ENCODE measurements around the gene ZNF329. TPM values are rescaled to one million over a fixed set of nuclear protein-coding genes. Genes with fewer than 3 reads are reported as not detected.
A peak's percentile ranks its signal among the peaks of the same experiment; 100 is the strongest.

ZNF329 gene
- total and polyA plus RNA-seq, 2 of the 8 experiments (the other 6 are each of a cell fraction or from before 2014, with no cell fraction given), result 5.8 to 11.2 TPM

GRCh38 chr19:58093071-58093470, 57.5 kb downstream of the ZNF329 start:
- Histone ChIP-seq H2AFZ (ENCODE audit: low read length) (no peak overlapping the region), H3K4me2 (ENCODE audit: insufficient read depth in 1 of 2, low read depth in 2 of 2, low read length in 2 of 2) (no peak overlapping the region), H4K5ac (ENCODE audit: insufficient read length, low read depth, low read length) (no peak overlapping the region), H4K8ac (ENCODE audit: extremely low read depth, insufficient read depth, low read length) (no peak overlapping the region), H3K9ac (replicated peaks in 1 of 4; ENCODE audit: extremely low read depth in 1 of 4, low read depth in 3 of 4, low read length in 3 of 4) (no peak overlapping the region), H4K20me1 (replicated peaks in 1 of 2; ENCODE audit: control insufficient read depth in 1 of 2, insufficient read depth in 2 of 2, low read length in 2 of 2) (peaks cover 0 to 3% of the 10 kb centered on the region in 2 experiments), H3K36me3 (ENCODE audit: control insufficient read depth in 2 of 4, insufficient read depth in 4 of 4, low read length in 3 of 4) (peaks cover 0 to 10% (median 3%) of the 10 kb centered on the region in 4 experiments; a peak in 3 of 8 replicates), H3K4me1 (replicated peaks in 1 of 4; ENCODE audit: control insufficient read depth in 3 of 4, insufficient read depth in 4 of 4, low read length in 3 of 4) (0 out of 7 replicates have a peak, but pooled peaks cover 0 to 6% (median 0%) of the 10 kb centered on the region in 4 experiments), H3K14ac (ENCODE audit: insufficient read length) (no peak overlapping the region), H3K56ac (replicated peaks; ENCODE audit: insufficient read length, low read depth, low read length) (no peak overlapping the region), H3K79me2 (ENCODE audit: control insufficient read depth in 1 of 2, insufficient read depth in 2 of 2, low read length in 2 of 2) (peaks cover 0 to 16% of the 10 kb centered on the region in 2 experiments; a peak in 1 of 4 replicates), H3K27ac (ENCODE audit: low read depth, low read length) (no peak overlapping the region), H3K9me3 (ENCODE audit: insufficient read depth in 2 of 2, low read depth in 1 of 2, low read length in 1 of 2) (no peaks in the 10 kb centered on the region), H3K4me3 (ENCODE audit: extremely low read depth in 1 of 4, insufficient read depth in 2 of 4, low read depth in 3 of 4, low read length in 4 of 4) (no peak overlapping the region), H2BK12ac (ENCODE audit: low read depth, low read length) (0 out of 2 replicates have a peak overlapping the region, but pooled peaks have one; percentile 5), H3K23ac (ENCODE audit: insufficient read length) (no peak overlapping the region), H3K27me3 (replicated peaks in 1 of 4; ENCODE audit: control insufficient read depth in 3 of 4, extremely low read depth in 1 of 4, insufficient read depth in 3 of 4, low read length in 3 of 4) (no peaks in the 10 kb centered on the region), H3K79me1 (ENCODE audit: low read depth, low read length) (peaks cover 4% of the 10 kb centered on the region; the same call in 1 of the 2 replicates), H2BK20ac (ENCODE audit: low read length) (no peak overlapping the region), H2AK5ac (ENCODE audit: low read depth, low read length) (no peak overlapping the region), H4K91ac (replicated peaks; ENCODE audit: insufficient read length, low read length) (no peak overlapping the region), H3K18ac (ENCODE audit: extremely low read depth, low read length) (no peak overlapping the region), H3K4ac (replicated peaks; ENCODE audit: insufficient read length, low read depth, low read length) (no peak overlapping the region), H2BK5ac (ENCODE audit: low read depth, low read length) (no peak overlapping the region), H2BK120ac (replicated peaks; ENCODE audit: low read depth, low read length) (no peak overlapping the region), H3K23me2 (ENCODE audit: low read depth, low read length) (no peaks in the 10 kb centered on the region), H2BK15ac (ENCODE audit: low read length) (no peak overlapping the region)
- ChIA-PET CTCF (ENCODE audit: partially characterized antibody) (interaction anchor here (0.7 to 5.8 kb wide), 6 partner anchors 36 to 117 kb away, joined by 3 to 43 read pairs (median 4); partner anchors contain the start of gene ZNF135), POLR2A (ENCODE audit: partially characterized antibody) (interaction anchor here (0.6 to 2.1 kb wide), 6 partner anchors 10 to 94 kb away, joined by 3 to 8 read pairs (median 4); no protein-coding TSS in a partner anchor)
- DNase-seq (ENCODE audit: low read depth in 1 of 2, low spot score in 2 of 2) (no peak), FAIRE-seq (no peak)
- WGBS, 2 experiments (ENCODE audit: extremely low coverage in 1 of 2, insufficient coverage in 1 of 2, insufficient read length in 1 of 2, insufficient replicate concordance in 2 of 2, low coverage in 1 of 2, low lambda C conversion rate in 2 of 2, missing lambda C conversion rate in 1 of 2), result 95% methylated on average over 7 of the region's 7 CpGs; no CpG with 5 or more reads in 1 of the 2 experiments
- TF ChIP-seq MAX (IDR thresholded peaks at IDR 0.05) (no peak), CEBPB (IDR thresholded peaks at IDR 0.05; ENCODE audit: low read depth, low read length) (no peak), TAF1 (IDR thresholded peaks at IDR 0.05; ENCODE audit: low read depth, low read length) (no peak), SP1 (IDR thresholded peaks at IDR 0.05; ENCODE audit: low read depth, low read length) (no peak), E2F6 (IDR thresholded peaks at IDR 0.05) (no peak), MAFK (IDR thresholded peaks at IDR 0.05; ENCODE audit: low read depth, low read length) (no peak), POU5F1 (IDR thresholded peaks at IDR 0.05; ENCODE audit: low read depth, low read length) (no peak), SP4 (IDR thresholded peaks at IDR 0.05; ENCODE audit: low read length) (no peak), YY1 (IDR thresholded peaks at IDR 0.05; ENCODE audit: low read depth, low read length) (no peak), JUND (IDR thresholded peaks at IDR 0.05; ENCODE audit: low read length) (no peak), BACH1 (IDR thresholded peaks at IDR 0.05; ENCODE audit: low read length) (no peak), GABPA (IDR thresholded peaks at IDR 0.05; ENCODE audit: borderline replicate concordance, insufficient read depth, low read length) (no peak), TAF7 (optimal IDR thresholded peaks at IDR 0.05; ENCODE audit: borderline replicate concordance, low read depth, low read length) (no peak), KDM5A (IDR thresholded peaks at IDR 0.05; ENCODE audit: low read length) (no peak)
